HG03457 (cell line): ENCODE measurements around the gene UFC1.

ENCODE experiments used
- ATAC-seq: cut with Tn5 transposase; IDR thresholded peaks from one replicate; pipeline ENCODE4 v1.9.1; 2021; ENCODE audit warnings: moderate number of reproducible peaks; ENCODE audit not compliant: unreplicated experiment

Gene UFC1

DNA sequence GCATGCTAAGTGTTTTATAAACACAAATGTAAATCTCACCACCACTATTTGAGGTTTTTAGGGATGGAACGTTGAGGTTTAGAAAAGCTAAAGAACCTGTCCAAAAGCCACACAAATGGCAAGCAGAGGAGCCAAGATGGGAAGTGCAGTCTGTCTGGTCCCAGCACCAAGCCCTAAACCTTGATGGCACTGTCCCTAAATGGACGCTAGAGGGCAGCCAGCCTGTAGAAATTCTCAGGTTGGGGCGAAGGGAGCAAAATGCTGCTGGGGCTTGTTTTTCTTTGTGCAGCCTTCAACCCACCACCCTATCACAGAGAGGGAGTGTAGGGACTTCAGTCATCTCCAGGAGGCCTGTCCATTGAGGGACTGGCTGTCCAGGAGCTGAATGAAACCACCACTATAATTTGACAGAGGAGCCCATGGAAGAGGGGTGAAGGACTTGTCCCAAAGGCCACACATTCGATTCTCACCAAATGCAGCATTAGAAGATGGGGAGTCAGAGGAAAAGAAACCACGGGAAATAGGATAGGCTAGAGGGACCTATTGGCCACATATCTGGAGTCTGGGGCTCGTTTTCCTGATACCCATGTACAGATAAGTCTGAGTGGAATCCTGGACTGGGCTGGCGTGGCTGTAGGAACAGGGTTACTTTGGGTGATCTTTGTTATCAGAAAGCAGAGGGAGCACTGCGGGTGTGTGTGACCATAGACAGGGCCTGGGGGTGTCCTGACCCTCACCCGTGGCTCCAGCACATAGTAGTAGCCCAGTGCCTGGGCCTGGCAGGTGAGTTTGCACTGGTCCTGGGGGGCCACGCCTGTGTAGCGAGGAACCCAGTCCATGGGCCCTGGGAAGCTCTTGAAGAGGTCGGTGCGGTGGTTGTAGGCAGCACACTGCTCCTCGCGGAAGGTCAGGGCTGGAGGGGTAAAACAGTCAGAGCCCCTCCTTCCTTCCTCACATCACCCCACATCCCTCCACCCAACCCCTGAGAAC, 39.0 kb downstream of the UFC1 start:
- ATAC-seq = no peak

DNA sequence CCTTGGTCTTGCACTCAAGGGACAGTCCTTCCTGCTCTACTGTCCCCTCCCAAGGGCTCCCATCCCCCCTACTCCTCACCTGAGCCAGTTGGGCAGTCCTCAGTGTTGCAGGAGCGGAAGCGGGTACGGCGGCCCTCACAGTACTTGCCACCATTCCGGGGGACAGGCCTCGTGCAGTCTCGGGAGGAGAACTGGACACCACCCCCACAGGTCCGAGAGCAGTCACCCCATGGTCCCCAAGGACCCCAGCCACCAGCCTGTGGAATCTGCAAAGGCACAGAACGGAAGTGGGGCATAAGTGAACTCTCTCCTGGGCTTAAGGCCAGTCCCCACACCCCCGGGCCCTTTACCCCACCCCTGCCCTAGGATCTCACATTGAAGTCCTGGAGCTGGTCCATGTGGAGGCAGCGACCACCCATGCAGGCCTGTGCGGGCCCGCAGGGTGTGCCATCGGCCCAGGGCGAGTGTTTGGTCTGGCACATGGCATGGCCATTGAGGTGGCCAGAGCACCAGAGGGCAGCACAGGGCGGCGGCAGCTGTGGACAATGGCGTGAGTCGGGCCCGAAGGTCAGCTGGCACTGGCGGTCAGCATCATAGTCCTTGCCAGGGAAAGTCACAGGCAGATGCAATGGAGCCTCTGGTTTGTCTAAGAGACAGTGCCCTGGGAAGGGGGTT, 39.9 kb downstream of the UFC1 start:
- no peak for ATAC-seq

DNA sequence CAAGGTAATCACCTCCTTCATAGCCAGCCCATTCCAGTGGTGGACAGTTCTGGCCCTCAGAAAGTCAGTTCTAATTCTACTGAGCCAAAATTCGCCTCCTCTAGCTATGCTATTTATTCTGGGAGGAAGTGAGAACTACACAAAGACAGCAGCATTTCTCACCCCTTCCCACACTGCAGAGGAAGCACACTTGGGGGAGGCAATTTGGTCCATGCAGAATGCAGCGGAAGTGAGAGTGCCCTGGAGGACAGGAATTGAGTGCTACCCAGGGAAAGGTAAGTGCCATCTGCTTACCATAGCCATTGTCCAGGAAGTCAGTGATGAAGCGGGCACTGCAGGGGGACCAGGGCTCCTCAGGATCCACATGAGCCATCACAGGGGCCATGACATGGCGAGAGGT, 41.4 kb downstream of the UFC1 start:
- ATAC-seq = no peak

DNA sequence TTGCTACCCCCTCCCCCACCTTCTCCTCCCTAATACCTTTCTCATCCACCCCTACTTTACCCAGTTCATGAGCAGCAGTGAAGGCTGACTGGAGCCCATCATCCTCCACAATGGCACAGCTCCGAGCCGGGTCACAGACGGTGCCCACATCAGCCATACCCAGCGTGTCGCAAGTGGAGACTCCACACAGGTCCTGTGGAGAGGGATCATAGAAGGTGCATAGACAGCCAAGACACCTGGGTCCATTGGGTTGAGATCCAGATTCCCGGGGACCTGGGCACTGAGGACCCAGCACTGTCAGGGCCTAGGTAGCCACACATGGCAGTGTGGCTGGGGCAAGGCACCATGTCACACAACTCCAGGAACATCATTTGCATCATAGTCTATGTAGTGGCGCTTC, 42.3 kb downstream of the UFC1 start:
- no peak for ATAC-seq

DNA sequence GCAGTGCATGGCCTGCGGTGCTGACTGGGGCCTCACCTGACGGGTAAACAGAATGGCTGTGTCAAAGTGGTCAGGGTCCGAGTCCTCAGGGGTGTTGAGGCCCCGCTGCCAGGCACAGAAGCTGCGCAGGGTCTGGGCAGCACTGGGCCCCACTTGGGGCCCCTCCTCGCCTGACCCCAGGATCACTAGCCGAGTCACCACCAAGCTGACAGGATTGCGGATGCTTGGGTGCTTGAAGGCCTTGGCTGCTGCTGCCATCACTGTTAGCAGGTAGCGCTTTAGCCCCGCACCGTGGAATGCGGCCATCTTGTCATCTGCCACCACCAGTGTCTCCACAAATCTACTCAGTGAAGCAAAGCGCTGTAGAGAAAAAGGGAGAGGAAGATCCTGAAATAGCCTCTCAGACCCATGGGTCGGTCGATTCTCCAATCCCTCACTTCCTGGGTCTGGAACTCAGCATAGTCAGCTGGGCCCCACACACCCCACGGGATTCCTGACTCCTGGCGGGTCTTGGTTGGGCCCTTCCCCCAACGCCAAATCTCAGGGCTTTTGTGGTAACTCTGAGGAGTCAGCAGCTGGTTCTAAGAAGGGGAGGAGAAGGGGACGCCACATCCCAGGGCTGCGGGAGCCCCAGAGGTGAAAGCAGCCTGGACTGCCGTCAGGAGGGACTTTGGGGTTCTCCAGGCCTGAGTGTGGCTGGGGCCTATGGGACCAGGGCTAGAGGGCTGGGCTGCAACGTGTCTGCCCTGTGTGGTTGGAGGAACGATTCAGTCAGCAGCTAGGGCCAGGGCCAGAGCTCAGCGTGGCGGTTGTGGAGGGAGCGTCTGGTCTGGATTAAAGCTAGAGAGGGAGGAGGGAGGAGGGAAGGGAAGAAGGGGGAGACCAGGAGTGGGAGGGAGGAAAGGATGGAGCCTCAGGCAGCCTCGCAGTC, 43.0 kb downstream of the UFC1 start:
- ATAC-seq = no peak

DNA sequence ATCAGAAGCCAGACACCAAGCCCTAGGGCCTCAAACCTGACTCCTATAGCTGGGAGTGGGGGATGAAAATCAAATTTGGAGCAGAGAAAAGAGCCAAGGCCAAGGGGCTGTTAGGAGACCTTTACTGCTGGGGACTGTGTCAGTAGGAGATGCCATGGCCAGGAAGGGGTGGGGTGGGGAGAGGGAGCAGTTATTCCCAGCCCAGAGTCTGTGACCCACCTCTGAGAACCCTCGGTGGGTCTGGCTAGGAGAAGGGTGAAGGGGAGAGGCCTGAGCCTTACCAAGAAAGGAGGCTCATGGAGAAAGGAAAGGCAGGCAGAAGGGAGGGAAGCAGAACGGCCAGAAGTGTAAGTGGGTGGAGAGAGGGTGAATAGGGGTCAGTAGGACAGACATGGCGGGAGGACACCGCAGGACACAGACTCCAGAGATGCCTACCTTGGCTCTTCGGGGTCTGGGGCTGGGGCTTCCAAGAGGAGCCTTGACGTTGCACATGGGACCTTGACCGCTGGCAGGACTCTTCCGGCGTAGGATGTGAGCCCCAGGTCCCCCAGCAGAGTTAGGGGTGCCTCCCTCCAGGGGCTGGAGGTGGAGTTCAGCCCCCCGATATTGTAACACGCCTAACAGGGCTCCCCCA, 43.9 kb downstream of the UFC1 start:
- ATAC-seq = no peak

DNA sequence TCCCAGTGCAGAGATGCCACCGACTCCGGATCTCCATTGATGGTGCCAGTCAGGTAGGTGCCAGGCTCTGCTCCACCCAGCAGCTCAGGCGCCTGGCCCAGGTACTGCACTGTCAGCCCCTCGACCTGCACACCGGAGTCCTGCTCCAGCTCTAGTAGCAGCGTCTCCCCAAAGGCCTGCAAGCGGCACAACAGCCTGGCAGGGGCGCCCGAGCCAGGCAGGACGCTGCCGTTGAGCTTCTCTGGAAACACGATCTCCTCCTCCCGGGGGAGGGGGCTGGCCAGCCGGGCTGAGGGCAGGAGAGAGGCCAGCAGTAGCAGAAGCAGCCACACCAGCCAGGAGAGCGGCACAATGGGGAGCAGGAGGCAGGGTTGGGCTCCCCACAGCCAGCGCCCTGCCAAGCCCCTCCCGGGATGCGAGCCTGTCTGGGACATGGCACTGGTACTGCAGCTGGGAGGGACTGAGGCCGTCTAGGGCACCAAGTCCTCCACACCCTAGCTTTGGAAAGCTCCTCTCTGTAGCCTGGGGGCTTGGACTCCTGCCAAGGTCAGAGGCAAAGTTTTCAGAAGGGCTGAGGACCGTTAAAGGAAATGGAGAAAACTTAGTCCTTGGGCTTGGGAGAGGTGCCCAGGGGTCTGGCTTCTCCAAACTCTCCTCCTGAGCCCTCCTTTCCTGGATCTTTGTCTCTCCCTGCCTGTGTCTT, 44.6 kb downstream of the UFC1 start:
- no peak for ATAC-seq

DNA sequence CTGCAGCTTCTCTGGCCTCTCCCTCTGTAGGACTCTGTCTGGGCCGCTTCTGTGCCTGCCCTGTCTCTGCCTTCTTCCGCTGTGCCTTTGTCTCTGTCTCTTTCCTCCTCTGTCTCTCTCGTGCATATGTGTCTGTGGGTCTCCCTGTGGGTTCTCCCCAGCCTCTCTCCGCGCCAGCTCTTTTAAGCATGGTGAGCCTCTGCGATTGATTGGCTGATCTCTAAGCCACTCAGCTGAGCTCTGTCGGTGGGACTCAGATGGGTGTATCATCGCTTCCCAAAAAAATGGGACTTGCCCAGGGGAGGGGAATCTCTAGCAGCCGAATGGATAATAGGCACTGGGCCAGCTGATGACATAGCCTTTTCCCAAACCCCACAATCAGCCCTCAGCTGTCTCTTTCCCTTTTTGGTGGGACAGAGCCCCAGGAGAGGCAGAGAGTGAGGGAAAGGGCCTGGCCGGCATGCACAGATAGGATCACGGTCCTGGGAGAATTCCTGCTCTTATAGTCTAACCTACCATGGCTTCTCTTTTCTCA, 45.2 kb downstream of the UFC1 start, which contains the start of gene ADAMTS4:
ADAMTS4 (minus strand) TSS at position 158 of the 535 bp plus-strand sequence. CDS start 427 bp downstream, outside the sequence.
- ATAC-seq = no peak

DNA sequence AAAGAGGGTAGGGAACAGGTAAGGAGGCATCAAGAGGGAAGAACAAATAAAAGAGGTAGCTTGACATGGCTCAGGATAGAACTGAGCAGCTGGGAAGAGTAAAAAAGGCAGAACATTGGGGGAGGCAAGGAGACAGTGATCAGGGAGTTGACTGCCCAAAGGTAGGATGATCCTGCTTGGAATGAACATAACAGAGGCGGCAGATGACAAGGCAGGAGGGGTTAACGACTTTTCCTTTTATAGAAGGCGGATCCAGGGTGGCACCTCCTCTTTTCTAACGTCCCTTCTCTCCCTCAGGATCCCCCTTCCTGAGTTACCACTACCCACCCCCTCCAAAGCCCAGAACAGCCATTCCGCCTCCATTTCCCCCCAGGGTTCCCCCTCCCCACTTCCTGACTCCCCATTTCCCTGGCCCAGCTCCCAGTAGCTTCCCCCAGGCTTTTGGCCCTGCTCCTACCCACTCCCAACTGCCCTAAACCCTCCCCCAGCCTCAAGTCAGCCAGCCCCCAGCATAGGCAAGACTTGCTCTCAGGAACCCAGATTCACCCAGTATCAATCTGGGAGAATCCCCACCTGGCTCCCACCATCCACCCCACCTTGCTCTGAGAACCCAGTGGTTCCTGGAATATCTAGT, 45.8 kb downstream of the UFC1 start:
- ATAC-seq = no peak

DNA sequence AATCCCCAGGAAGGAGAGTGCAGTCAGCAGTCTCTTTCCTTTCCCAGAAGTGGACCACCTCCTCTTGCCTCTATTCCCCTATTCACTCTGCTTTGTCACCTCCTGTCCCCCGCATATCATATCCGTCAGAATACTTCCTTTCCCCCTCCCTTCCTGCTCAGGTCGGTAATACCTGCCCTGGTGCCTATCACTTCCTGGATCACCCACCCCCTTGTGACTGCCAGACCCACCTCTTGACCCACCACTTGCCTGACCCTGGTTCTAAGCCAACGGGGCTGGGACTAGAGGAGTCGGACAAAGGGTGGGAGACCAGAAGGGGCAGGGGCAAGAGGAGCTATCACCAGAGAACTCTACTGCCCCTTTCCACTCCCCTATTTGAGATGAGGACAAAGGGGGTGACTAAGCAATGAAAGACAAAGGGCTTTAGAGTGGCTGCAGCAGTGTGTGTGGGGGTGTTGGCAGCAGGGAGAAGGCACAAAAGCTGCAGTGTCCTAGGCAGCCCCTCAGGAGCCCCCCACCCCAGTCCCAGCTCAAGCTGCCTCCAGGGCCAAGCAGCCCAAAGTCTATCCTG, 46.7 kb downstream of the UFC1 start:
- ATAC-seq = no peak

DNA sequence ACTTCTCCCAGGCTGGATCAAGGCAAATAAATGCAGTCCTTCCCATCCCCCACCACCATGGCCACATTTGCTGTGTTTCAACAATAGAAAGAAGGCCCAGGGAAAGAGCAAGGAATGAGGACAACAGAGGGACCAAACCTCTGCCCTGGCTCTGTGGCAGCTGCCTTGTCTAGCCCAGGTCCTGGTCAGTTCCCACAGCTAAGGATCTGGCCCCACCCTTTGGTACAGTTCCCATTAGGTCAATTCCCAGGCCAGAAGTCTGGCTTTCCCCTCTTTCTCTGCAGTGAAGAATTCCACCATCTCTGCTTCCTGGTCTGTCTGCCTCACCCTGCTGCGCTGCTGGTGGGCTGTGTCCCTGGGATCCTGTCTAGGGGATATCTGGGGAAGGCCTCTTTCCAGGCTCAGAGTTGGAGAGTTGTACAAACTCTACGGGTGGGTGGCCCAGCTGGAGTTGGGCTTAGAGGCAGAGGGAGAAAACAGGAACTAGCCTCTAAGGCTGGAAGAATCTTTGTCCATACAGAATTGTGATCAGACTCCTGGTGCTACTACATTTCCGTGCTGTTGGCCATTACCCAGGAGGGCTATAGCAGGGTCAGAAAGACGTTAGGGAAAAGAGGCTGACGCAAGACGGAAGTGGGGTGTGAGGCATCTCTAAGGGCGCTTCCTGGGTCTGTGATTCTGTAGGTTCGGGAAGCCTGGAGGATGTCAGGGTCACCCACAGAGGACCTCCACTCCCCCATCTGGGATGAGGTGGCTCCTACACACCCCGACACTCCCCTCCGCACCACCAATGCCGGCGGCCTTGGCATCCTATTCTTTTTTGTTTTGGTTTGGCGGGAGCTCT, 47.4 kb downstream of the UFC1 start:
- no peak for ATAC-seq

DNA sequence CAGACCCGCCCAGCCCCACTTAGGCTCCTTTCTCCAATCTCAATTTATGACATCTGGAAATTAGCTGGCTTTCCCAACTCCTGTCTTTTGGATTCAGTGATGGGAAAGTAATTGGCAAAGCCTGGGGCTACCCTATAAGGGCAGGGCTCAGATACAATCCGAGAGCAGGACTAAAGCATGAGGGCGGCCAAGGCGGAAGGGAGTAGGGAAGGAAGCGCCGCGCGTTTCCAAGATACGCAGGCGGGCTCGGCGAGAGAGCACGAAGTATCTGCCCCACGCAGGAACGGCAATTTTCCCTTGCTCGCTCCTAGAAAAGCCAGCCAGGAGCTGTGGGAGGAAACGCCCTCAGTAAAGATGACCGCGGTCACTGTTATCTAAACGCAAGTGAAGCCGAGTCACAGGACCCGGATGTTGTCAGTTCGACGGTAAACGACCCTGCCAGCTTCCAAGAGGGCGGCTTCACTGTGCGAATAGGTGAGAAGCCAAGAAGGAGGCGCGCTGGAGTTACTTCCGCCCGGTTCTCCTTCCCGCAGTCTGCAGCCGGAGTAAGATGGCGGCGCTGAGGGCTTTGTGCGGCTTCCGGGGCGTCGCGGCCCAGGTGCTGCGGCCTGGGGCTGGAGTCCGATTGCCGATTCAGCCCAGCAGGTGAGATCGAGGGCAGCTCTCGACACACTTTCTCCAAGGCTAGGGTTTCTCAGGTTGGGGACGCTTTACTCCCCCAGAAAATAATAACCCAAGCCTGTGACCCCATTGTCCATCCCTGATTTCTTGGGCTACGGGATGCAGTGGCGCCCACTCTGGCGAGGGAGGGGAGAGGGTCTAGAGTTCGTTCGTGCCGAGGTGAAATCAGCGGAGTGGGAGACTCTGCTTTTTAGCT, 48.3 kb downstream of the UFC1 start, which contains the start of gene NDUFS2:
NDUFS2 (plus strand) TSS at position 532 of the 877 bp plus-strand sequence; CDS start at position 551, 19 bp downstream.
- ATAC-seq = peak; percentile 86

DNA sequence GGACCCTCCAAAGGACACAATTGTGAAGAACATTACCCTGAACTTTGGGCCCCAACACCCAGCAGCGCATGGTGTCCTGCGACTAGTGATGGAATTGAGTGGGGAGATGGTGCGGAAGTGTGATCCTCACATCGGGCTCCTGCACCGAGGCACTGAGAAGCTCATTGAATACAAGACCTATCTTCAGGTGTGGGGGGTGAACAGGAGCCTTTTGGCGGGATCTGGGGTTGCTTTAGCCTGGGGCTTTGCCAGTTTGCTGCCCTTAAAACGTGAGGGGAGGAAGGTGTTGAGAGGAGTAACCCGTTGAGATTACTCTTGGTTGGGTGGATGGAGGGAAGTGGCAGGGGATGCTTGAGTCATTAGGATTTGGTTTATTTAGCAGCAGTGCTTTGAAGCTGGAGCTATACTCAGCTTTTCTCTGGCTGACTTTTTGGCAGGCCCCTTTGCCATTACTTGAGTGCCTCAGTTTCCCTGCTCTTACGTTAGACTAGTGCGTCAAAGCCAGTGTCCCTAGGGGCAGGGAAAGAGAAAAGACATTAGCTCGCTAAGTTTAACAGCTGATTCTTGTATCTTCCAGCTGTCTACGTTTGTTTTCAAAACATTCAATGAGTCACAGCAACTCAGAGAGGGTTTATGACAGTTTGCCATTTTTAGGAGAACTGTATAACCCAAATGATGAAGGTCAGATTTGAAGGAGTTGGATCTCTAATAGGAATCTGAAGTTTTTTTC, 52.8 kb downstream of the UFC1 start:
- no peak for ATAC-seq

DNA sequence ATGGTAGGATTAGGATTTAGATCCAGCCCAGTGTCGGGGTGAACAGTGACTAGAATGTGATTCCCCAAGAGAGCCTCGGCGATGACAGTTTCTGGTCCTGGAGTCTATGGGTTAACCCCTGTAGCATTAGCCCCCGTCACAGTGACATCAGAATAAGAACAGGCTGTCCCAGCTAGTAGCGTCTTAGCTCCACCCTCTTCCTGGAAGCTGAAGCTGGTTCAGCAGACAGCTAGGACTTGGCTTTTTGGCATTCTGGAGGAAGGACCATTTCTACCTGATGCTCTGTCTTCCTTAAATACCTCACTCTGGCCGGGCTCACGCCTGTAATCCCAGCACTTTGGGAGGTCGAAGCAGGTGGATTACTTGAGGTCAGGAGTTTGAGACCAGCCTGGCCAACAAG, 53.4 kb downstream of the UFC1 start:
- no peak for ATAC-seq
